ENCODE data around the gene GPBAR1. TPM values are rescaled to one million over a fixed set of nuclear protein-coding genes. Genes with fewer than 3 reads are reported as not detected.
A peak's percentile ranks its signal among the peaks of the same experiment; 100 is the strongest.

GPBAR1 gene
- total RNA-seq, 1 experiment from 2014 or later, result 0.16 TPM

DNA sequence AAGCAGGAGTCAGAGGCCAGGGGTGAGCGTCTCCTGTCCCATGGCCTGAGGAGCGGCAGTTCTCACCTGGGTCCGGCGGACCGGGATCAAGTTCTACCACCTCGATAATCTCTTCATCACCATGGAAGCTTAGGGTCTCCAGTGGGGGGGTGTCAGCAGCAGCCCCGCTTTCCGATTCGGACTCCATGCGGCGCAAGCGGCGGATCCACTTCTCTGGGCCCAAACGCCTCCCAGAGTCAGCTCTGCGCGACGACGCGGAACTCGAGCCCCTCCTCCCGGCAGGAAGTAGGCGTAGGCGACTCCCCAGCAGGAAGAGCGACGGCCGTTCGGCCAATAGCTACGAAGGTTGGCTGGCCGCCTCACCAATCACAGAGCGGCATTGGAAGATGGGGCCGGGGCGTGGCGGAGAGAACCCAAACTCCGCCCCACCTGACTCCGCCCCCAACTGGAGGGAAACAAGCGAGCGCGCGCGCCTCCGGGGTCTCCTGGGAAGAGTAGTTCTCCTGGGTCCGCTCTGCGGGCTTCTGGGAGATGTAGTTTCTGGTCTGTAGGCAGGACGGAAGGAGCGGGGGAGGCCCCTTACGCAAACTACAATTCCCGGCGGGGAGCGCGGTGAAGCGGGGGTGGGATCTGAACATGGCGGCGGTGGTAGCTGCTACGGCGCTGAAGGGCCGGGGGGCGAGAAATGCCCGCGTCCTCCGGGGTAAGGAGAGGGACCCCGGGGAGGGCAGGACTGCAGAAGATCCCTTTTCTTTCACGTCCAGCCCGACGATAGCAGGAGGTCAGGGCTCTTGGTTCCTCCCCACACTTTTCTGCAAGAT, 9.3 kb downstream of the GPBAR1 start, which contains the start of the genes AAMP and PNKD:
TSS of gene AAMP (minus strand) at position 238 of the 821 bp plus-strand sequence. CDS start at position 187, 51 bp downstream.
TSS of gene PNKD (plus strand) at position 620 of the 821 bp plus-strand sequence. CDS start at position 637, 17 bp downstream.
- POLR2A ChIA-PET, result interaction anchor here (0.6 to 8.0 kb wide), 30 partner anchors 9 to 1844 kb away, joined by 3 to 390 read pairs (median 5); partner anchors contain the start of genes ANKZF1, ARPC2, ATG9A and CTDSP1

DNA sequence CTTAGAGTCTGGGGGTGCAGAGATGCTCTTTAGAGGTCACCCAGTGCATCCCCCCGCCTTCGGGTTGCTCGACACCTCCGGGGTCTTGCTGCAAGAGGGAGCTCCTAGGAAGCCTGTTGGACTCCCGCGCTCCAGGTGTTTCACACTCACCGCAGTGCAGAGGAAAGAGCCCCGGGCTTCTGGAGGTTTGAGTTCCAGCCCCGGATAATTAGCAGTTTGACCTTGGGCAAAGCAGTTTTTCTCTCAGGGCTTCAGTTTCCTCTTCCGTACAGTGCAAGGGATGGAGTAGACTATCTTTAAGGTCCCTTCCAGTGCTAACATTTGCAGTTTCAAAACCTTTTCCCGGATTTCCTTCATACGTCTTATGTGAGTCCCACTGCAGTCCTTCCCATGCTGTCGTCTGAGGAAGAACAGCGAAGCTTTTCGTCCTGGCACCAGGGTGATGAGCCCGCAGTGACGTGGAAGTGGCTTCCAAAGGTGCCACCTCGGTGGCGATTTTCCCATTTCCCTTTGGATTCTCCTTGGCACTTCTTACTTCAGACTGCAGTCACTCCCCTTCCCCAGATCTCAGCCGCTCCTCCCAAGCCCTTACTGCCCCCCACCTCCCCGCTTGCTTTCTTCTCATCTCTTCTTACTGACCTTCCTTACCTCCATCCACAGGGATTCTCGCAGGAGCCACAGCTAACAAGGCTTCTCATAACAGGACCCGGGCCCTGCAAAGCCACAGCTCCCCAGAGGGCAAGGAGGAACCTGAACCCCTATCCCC, 10.1 kb downstream of the GPBAR1 start:
- ChIA-PET POLR2A (interaction anchor here (0.6 to 8.0 kb wide), 30 partner anchors 9 to 979 kb away, joined by 3 to 390 read pairs (median 5); partner anchors contain the start of genes ANKZF1, ARPC2, ATG9A and CATIP), CTCF (interaction anchor here (0.6 to 7.7 kb wide), 24 partner anchors 11 to 1303 kb away, joined by 3 to 215 read pairs (median 4); partner anchors contain the start of genes ARPC2, CATIP, GPBAR1 and TMBIM1)
- Mint-ChIP-seq H3K4me3 (ENCODE audit: unreplicated experiment) (peak overlapping the region; percentile 97), H3K27me3 (ENCODE audit: insufficient read depth, unreplicated experiment) (no peaks in the 10 kb centered on the region), H3K36me3 (ENCODE audit: insufficient read depth, unreplicated experiment) (peaks cover 73% of the 10 kb centered on the region), H3K9me3 (ENCODE audit: unreplicated experiment) (no peaks in the 10 kb centered on the region), H3K4me1 (ENCODE audit: insufficient read depth, unreplicated experiment) (peaks cover 42% of the 10 kb centered on the region), H3K27ac (ENCODE audit: low read depth, unreplicated experiment) (peak overlapping the region; percentile 88)
- TF ChIP-seq, protein P1, sequence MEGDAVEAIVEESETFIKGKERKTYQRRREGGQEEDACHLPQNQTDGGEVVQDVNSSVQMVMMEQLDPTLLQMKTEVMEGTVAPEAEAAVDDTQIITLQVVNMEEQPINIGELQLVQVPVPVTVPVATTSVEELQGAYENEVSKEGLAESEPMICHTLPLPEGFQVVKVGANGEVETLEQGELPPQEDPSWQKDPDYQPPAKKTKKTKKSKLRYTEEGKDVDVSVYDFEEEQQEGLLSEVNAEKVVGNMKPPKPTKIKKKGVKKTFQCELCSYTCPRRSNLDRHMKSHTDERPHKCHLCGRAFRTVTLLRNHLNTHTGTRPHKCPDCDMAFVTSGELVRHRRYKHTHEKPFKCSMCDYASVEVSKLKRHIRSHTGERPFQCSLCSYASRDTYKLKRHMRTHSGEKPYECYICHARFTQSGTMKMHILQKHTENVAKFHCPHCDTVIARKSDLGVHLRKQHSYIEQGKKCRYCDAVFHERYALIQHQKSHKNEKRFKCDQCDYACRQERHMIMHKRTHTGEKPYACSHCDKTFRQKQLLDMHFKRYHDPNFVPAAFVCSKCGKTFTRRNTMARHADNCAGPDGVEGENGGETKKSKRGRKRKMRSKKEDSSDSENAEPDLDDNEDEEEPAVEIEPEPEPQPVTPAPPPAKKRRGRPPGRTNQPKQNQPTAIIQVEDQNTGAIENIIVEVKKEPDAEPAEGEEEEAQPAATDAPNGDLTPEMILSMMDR (IDR thresholded peaks at IDR 0.05; ENCODE audit: unreplicated experiment), result no peak
- intact Hi-C loops (cut with micrococcal nuclease), result no loop called here
- no peak for DNase-seq (ENCODE audit: unreplicated experiment)
- BruUV-seq (replicated peaks), result no TSS peak

More for the DNA sequence above, 9.3 kb downstream of the GPBAR1 start, which contains the start of the genes AAMP and PNKD:
- no TSS peak for BruUV-seq (replicated peaks)
- CTCF ChIA-PET, result interaction anchor here (0.6 to 7.7 kb wide), 12 partner anchors 14 to 125 kb away, joined by 3 to 215 read pairs (median 4); partner anchors contain the start of genes CATIP and TMBIM1
- intact Hi-C loops (cut with micrococcal nuclease), result no loop called here
- Mint-ChIP-seq H3K27me3 (ENCODE audit: insufficient read depth, unreplicated experiment) (no peaks in the 10 kb centered on the region), H3K27ac (ENCODE audit: low read depth, unreplicated experiment) (peak within 1 kb of the TSS; percentile 88), H3K4me1 (ENCODE audit: insufficient read depth, unreplicated experiment) (peaks cover 42% of the 10 kb centered on the region), H3K36me3 (ENCODE audit: insufficient read depth, unreplicated experiment) (peaks cover 76% of the 10 kb centered on the region), H3K4me3 (ENCODE audit: unreplicated experiment) (peak within 1 kb of the TSS; percentile 97), H3K9me3 (ENCODE audit: unreplicated experiment) (no peaks in the 10 kb centered on the region)
- TF ChIP-seq, protein P1 (IDR thresholded peaks at IDR 0.05; ENCODE audit: unreplicated experiment), result no peak
- peak; percentile 100 for DNase-seq (ENCODE audit: unreplicated experiment)

DNA sequence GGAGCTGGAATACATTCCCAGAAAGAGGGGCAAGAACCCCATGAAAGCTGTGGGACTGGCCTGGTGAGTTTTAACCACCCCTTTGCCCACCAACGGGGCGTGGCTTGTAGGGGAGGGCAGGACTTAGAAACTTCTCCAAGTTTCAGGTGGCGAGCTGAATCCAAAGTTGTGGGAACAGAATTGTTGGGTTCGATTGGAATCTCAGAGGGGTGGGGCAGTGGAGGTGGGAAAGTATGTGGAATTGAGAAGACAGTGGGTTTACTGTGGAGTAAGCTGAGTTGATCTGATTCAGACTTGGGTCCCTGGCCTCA, 10.6 kb downstream of the GPBAR1 start:
- Mint-ChIP-seq H3K27ac (ENCODE audit: low read depth, unreplicated experiment) (peak overlapping the region; percentile 88), H3K27me3 (ENCODE audit: insufficient read depth, unreplicated experiment) (no peaks in the 10 kb centered on the region), H3K36me3 (ENCODE audit: insufficient read depth, unreplicated experiment) (peaks cover 74% of the 10 kb centered on the region), H3K4me3 (ENCODE audit: unreplicated experiment) (peak overlapping the region; percentile 97), H3K4me1 (ENCODE audit: insufficient read depth, unreplicated experiment) (peaks cover 42% of the 10 kb centered on the region), H3K9me3 (ENCODE audit: unreplicated experiment) (no peaks in the 10 kb centered on the region)
- DNase-seq (ENCODE audit: unreplicated experiment), result no peak
- POLR2A ChIA-PET, result interaction anchor here (0.9 to 8.0 kb wide), 14 partner anchors 16 to 978 kb away, joined by 3 to 390 read pairs (median 8); partner anchors contain the start of genes ARPC2, CATIP, CTDSP1 and TMBIM1
- BruUV-seq (replicated peaks), result no TSS peak
- TF ChIP-seq, protein P1 (IDR thresholded peaks at IDR 0.05; ENCODE audit: unreplicated experiment), result no peak
- intact Hi-C loops (cut with micrococcal nuclease), result no loop called here
- CTCF ChIA-PET, result interaction anchor here (0.6 to 7.7 kb wide), 24 partner anchors 11 to 1303 kb away, joined by 3 to 215 read pairs (median 4); partner anchors contain the start of genes ARPC2, CATIP, GPBAR1 and TMBIM1

Measured in MCF 10A (cell line).